ENCODE data around the gene LCP1.

The LCP1 gene

GRCh38 chr13:46104868-46105267 lies 77.1 kb downstream of the LCP1 start, which contains the start of gene CPB2:
CPB2 (minus strand) TSS chr13:46105033; CDS start chr13:46105009, 24 bp downstream.
- DNase-seq (ENCODE audit: low read depth in 1 of 2, low spot score in 1 of 2): no peak
- no peaks in the 10 kb centered on the region for H3K27me3 ChIP-seq (ENCODE audit: insufficient read depth, poor library complexity, severe bottlenecking)
- H3K4me3 ChIP-seq (replicated peaks; ENCODE audit: insufficient read depth, low read length): no peak within 1 kb of the TSS
- TF ChIP-seq GABPA (IDR thresholded peaks at IDR 0.05; ENCODE audit: low read depth) (no peak), POLR2AphosphoS5 (IDR thresholded peaks at IDR 0.05; ENCODE audit: low read depth) (no peak), REST (IDR thresholded peaks at IDR 0.05; ENCODE audit: insufficient replicate concordance, low read depth) (no peak), CTCF (IDR thresholded peaks at IDR 0.05; ENCODE audit: insufficient read depth, low read length) (no peak), SPI1 (IDR thresholded peaks at IDR 0.05; ENCODE audit: borderline replicate concordance, low read depth) (no peak)
- H3K27ac ChIP-seq (replicated peaks): no peak within 1 kb of the TSS

GRCh38 chr13:46103037-46103436 lies 78.9 kb downstream of the LCP1 start:
- Histone ChIP-seq H3K4me3 (replicated peaks; ENCODE audit: insufficient read depth, low read length) (no peak overlapping the region), H3K27me3 (ENCODE audit: insufficient read depth, poor library complexity, severe bottlenecking) (no peaks in the 10 kb centered on the region), H3K27ac (replicated peaks) (no peak overlapping the region)
- DNase-seq (ENCODE audit: low read depth in 1 of 2, low spot score in 1 of 2): no peak
- TF ChIP-seq SPI1 (IDR thresholded peaks at IDR 0.05; ENCODE audit: borderline replicate concordance, low read depth) (no peak), GABPA (IDR thresholded peaks at IDR 0.05; ENCODE audit: low read depth) (no peak), REST (IDR thresholded peaks at IDR 0.05; ENCODE audit: insufficient replicate concordance, low read depth) (no peak), POLR2AphosphoS5 (IDR thresholded peaks at IDR 0.05; ENCODE audit: low read depth) (no peak), CTCF (IDR thresholded peaks at IDR 0.05; ENCODE audit: insufficient read depth, low read length) (no peak)

GRCh38 chr13:46102255-46102605 lies 79.7 kb downstream of the LCP1 start:
- DNase-seq (ENCODE audit: low read depth in 1 of 2, low spot score in 1 of 2): no peak
- no peak overlapping the region for H3K4me3 ChIP-seq (replicated peaks; ENCODE audit: insufficient read depth, low read length)

More at GRCh38 chr13:46102255-46102605, 79.7 kb downstream of the LCP1 start:
- TF ChIP-seq GABPA (IDR thresholded peaks at IDR 0.05; ENCODE audit: low read depth) (no peak), REST (IDR thresholded peaks at IDR 0.05; ENCODE audit: insufficient replicate concordance, low read depth) (no peak), POLR2AphosphoS5 (IDR thresholded peaks at IDR 0.05; ENCODE audit: low read depth) (no peak), CTCF (IDR thresholded peaks at IDR 0.05; ENCODE audit: insufficient read depth, low read length) (no peak), SPI1 (IDR thresholded peaks at IDR 0.05; ENCODE audit: borderline replicate concordance, low read depth) (no peak)
- H3K27me3 ChIP-seq (ENCODE audit: insufficient read depth, poor library complexity, severe bottlenecking): no peaks in the 10 kb centered on the region
- no peak overlapping the region for H3K27ac ChIP-seq (replicated peaks)

All from HL-60 (cell line).